Central memory CD8-positive, alpha-beta T cell (primary cell): Measurements from ENCODE around the gene ARHGAP26.

ENCODE experiments used
- ATAC-seq: fragments of 150-1000 bp; cut with Tn5 transposase; replicated peaks from 2 replicates; pipeline ENCODE4 v1.10.0; 2022; ENCODE audit warnings: mild to moderate bottlenecking, moderate FRiP score, moderate number of reproducible peaks; ENCODE audit not compliant: poor library complexity, severe bottlenecking; ENCODE audit errors: extremely low read depth
- DNase-seq, 2 donors: peaks; one replicate each; pipeline ENCODE4 v3.0.0; 2021; ENCODE audit warnings: low spot score in 2 of 2
- H3K27ac Mint-ChIP-seq: one replicate; pipeline ENCODE4 v1.8.0; 2022; ENCODE audit warnings: low read depth, mild to moderate bottlenecking, moderate library complexity, mixed read lengths
- H3K27me3 Mint-ChIP-seq: one replicate; pipeline ENCODE4 v1.8.0; 2022; ENCODE audit warnings: mixed read lengths
- H3K36me3 Mint-ChIP-seq: one replicate; pipeline ENCODE4 v1.8.0; 2022; ENCODE audit warnings: mild to moderate bottlenecking, moderate library complexity, mixed read lengths; ENCODE audit not compliant: insufficient read depth
- H3K4me1 Mint-ChIP-seq: one replicate; pipeline ENCODE4 v1.8.0; 2022; ENCODE audit warnings: mixed read lengths
- H3K4me3 Mint-ChIP-seq: one replicate; pipeline ENCODE4 v1.8.0; 2022; ENCODE audit warnings: mild to moderate bottlenecking, moderate library complexity, mixed read lengths
- H3K9me3 Mint-ChIP-seq: one replicate; pipeline ENCODE4 v1.8.0; 2022; ENCODE audit warnings: mixed read lengths

ARHGAP26 gene

DNA sequence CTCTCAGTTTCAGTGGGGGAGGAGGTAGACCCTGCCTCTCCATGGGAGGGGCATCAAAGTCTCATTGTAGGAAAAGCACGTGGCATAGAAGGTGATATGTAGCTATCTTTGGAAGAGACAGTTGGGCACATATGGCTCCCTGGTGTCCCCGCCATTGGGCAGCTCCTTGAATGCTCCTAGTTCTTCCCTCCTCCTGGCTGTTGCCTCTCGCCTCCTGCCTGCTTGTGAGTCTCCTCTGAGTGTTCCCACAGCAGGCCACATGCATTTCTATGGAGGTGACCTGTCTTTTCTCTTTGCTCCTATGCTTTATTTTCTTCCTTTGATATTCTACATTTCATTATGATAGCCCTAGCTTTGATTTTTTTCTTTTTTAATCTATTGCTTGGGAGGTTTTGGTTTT is 138.5 kb downstream of the ARHGAP26 start:
- Mint-ChIP-seq H3K4me3 (no peak overlapping the region), H3K36me3 (peaks cover 69% of the 10 kb centered on the region), H3K27ac (peak overlapping the region; percentile 82), H3K4me1 (peaks cover 8% of the 10 kb centered on the region), H3K9me3 (no peaks in the 10 kb centered on the region), H3K27me3 (no peaks in the 10 kb centered on the region)
- no peak for DNase-seq
- no peak for ATAC-seq

DNA sequence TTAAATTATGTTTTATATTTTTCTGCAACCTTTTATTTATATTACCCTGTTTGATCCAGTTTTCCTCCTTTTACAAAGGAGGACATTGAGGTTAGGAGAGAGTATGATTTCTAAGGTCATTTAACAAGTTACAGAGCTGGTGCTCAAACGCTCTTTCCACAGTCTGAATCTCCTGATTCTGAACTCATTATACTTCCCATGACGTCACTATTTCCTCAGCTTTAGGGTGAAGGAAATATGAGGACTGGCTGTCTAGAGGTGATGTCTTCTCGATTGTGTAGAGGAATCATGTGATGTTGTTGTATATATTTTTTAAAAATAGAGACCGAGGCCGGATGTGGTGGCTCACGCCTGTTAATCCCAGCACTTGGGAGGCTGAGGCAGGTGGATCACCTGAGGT is 140.0 kb downstream of the ARHGAP26 start:
- no peak overlapping the region for H3K4me3 Mint-ChIP-seq
- no peaks in the 10 kb centered on the region for H3K27me3 Mint-ChIP-seq
- H3K27ac Mint-ChIP-seq, result peak overlapping the region; percentile 82
- H3K9me3 Mint-ChIP-seq, result no peaks in the 10 kb centered on the region
- peaks cover 8% of the 10 kb centered on the region for H3K4me1 Mint-ChIP-seq
- peaks cover 62% of the 10 kb centered on the region for H3K36me3 Mint-ChIP-seq
- DNase-seq (no peak), ATAC-seq (no peak)

DNA sequence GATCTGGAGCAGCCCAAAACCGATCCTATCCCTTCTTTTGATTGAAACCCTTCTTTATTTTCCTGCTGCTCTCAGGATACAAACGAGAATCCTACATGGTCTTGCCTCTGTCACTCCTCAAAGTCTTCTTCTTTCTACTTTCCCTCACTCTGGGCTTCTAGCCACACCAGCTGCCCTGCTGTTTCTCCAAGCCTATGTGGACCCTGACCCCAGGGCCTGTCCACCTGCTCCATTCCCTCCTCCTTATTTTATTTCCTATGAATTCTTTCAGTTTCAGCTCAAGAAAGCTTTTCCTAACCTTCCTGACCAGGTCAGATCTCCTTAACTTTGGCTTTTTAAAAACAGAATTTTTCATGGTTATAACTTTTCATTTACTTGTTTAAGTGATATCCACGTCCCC is 141.0 kb downstream of the ARHGAP26 start:
- Mint-ChIP-seq H3K27ac (peak overlapping the region; percentile 86), H3K27me3 (no peaks in the 10 kb centered on the region), H3K4me3 (no peak overlapping the region), H3K9me3 (no peaks in the 10 kb centered on the region), H3K36me3 (peaks cover 64% of the 10 kb centered on the region), H3K4me1 (peaks cover 8% of the 10 kb centered on the region)
- DNase-seq (no peak), ATAC-seq (no peak)

DNA sequence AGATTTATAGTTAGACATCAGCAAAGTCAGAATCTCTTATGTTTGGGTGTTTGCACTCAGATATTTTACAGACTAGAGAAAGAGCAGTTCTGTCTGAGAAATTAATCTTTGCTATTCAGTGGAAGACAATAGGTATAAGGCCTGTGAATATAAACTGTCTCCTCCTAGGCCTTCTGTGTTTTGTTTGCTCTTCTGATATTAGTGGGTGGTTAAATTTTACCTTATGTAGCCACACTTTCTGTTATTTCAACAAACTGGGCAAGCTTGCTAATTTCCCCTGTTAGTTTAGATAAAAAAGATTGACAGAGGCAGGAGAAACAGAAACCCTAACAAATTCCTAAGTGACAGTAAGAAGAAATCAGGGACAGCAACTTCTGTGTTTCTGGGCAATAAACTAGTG is 141.6 kb downstream of the ARHGAP26 start:
- no peaks in the 10 kb centered on the region for H3K27me3 Mint-ChIP-seq
- ATAC-seq (no peak), DNase-seq (no peak)
- peaks cover 8% of the 10 kb centered on the region for H3K4me1 Mint-ChIP-seq
- no peak overlapping the region for H3K4me3 Mint-ChIP-seq
- peaks cover 64% of the 10 kb centered on the region for H3K36me3 Mint-ChIP-seq
- H3K9me3 Mint-ChIP-seq, result no peaks in the 10 kb centered on the region
- H3K27ac Mint-ChIP-seq, result peak overlapping the region; percentile 86

DNA sequence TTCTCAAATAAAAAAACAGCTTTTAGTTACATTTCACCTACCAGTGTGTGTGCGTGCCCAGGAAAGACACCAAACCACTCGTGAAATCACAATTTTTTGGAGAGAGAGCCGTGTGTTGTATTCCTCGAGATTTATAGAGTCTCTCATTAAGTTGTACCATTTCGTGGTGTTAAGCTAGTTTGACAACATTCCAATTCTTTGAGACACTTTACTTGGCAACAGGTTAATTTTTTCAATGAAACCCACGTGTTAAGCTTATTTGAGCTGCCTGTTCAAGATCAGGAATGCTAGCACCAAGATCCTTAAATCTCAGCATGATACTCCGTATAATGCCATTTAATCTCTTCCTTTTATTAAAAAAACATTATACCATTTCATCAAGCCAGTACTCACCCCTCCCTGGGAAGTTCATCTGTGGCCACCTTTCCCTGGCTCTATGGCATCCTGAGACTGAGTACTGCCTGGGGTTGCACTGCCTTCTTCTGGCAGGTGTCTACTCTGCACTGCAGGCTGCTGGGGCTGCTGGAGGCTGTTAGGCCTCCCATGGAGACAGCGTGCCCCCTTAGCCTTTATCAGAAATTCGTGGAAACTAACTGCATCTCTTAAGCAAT is 143.7 kb downstream of the ARHGAP26 start:
- peaks cover 8% of the 10 kb centered on the region for H3K4me1 Mint-ChIP-seq
- no peak overlapping the region for H3K4me3 Mint-ChIP-seq
- H3K9me3 Mint-ChIP-seq, result no peaks in the 10 kb centered on the region
- no peak for ATAC-seq
- DNase-seq, result no peak
- no peaks in the 10 kb centered on the region for H3K27me3 Mint-ChIP-seq
- H3K36me3 Mint-ChIP-seq, result peaks cover 53% of the 10 kb centered on the region
- no peak overlapping the region for H3K27ac Mint-ChIP-seq

DNA sequence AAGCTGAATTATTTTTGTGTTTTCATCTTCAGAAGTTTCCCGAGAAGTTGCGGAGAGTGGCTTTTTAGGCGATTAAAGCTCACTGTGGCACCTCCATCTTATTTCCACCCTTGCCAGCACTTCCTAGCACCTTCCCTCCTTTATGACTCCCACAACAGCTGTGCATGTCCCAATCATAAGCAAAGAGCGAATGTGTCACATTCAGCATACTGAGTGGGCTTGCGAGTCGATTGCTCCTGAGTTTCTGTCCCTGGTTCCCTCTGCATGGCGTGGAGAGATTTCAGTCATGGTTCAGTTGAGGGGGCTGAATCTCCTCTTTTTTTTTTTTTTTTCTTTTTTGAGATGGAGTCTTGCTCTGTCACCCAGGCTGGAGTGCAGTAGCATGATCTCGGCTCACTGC is 144.9 kb downstream of the ARHGAP26 start:
- H3K4me1 Mint-ChIP-seq, result peaks cover 8% of the 10 kb centered on the region
- peaks cover 45% of the 10 kb centered on the region for H3K36me3 Mint-ChIP-seq
- DNase-seq, result no peak
- H3K27me3 Mint-ChIP-seq, result no peaks in the 10 kb centered on the region
- ATAC-seq, result no peak
- no peak overlapping the region for H3K4me3 Mint-ChIP-seq
- no peaks in the 10 kb centered on the region for H3K9me3 Mint-ChIP-seq
- H3K27ac Mint-ChIP-seq, result no peak overlapping the region

DNA sequence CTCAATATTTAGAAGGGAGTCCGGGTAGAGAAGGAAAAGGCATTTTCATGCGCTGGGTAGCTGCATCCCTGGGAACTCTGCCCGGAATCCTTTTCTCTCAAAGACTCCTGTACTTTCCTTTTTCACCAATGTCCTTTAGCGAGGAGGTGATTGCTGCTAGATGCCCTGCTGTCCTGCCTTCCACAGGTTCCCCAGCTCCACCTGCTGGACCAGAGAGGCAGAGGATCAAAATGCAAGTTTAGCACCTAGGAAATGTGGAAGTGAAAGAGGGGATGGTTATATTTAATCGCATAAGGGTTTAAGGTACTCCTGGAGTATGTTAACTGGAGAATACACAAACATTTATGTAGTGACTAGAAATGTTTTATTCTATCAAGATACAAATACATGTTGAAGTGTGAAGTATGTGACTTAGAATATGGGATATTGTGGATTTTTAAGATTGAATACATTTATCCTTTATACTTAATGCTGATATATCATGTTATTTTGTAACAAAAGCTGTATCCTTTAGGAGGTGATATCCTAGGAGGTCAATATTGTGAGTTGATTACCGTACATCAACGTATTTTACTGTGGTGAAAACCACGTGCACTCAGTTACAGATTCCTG is 145.7 kb downstream of the ARHGAP26 start:
- Mint-ChIP-seq H3K27me3 (no peaks in the 10 kb centered on the region), H3K9me3 (no peaks in the 10 kb centered on the region), H3K27ac (no peak overlapping the region), H3K36me3 (peaks cover 43% of the 10 kb centered on the region), H3K4me1 (peaks cover 8% of the 10 kb centered on the region), H3K4me3 (no peak overlapping the region)
- DNase-seq, result no peak
- no peak for ATAC-seq

DNA sequence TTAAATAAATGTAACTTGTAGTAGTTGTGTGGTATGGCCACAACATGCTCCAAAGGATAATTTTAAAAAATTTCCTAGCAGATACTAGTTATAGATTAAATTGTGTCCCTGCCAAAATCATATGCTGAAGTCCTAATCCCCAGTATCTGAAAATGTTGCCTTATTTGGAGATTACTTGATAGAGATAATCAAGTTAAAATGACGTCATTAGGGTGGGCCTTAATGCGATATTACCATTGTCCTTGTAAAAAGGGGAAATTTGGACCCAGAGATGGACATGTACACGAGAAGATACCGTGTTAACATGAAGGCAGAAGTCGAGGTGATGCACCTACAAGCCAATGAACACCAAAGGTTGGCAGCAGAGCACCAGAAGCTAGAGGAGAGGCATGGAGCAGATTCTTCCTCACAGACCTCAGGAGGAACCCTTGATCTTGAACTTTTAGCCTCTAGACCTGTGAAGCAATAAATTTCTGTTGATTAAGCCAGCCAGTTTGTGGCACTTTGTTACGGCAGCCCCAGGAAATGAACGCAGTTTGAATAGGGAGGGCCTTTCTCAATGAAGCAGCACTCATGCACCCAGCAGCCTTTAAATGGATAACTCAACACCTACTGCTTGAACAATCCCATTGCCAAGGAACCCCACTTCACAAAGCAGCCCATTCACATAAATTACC is 148.9 kb downstream of the ARHGAP26 start:
- no peak for ATAC-seq
- Mint-ChIP-seq H3K36me3 (peaks cover 25% of the 10 kb centered on the region), H3K27ac (peak overlapping the region; percentile 51), H3K4me3 (no peak overlapping the region), H3K9me3 (no peaks in the 10 kb centered on the region), H3K4me1 (peaks cover 15% of the 10 kb centered on the region), H3K27me3 (no peaks in the 10 kb centered on the region)
- DNase-seq, result no peak

DNA sequence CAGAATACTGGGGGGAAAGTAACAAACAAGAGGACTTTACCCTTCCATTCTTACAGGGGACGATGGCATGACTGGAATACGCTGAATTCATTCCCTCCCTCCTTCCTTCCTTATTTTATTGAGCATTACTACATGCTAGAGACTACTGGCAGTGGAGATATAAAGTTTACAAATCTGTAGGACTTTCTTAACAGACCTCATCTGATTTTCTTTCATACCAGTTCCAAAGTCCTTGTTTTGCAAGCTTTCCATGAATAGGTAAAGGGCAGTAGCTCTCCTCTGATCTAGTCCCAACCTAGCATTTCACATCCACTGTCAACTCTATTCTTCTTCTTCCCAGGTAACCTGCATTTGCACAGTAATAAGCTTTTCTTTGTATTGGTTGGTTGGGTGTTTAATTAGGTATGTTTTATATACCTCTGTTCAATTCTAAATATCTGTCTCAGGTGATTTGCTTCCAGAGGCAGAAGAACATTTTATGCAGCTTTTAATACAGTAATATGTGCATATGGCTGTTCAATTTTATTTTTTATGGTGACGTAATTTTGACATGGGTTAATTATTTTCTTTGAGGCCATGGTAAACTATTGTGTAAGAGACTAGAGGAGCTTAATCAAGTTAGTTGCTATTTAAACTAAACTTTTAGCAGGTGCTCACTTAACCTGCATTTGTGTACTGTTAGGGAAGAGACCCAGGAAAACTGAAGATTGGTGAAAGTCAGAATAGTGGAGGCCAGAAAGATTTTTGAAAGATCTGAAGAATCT is 150.9 kb downstream of the ARHGAP26 start:
- Mint-ChIP-seq H3K27ac (peak overlapping the region; percentile 71), H3K4me3 (no peak overlapping the region), H3K27me3 (no peaks in the 10 kb centered on the region), H3K9me3 (no peaks in the 10 kb centered on the region), H3K4me1 (peaks cover 35% of the 10 kb centered on the region), H3K36me3 (peaks cover 21% of the 10 kb centered on the region)
- DNase-seq, result no peak
- ATAC-seq, result no peak

DNA sequence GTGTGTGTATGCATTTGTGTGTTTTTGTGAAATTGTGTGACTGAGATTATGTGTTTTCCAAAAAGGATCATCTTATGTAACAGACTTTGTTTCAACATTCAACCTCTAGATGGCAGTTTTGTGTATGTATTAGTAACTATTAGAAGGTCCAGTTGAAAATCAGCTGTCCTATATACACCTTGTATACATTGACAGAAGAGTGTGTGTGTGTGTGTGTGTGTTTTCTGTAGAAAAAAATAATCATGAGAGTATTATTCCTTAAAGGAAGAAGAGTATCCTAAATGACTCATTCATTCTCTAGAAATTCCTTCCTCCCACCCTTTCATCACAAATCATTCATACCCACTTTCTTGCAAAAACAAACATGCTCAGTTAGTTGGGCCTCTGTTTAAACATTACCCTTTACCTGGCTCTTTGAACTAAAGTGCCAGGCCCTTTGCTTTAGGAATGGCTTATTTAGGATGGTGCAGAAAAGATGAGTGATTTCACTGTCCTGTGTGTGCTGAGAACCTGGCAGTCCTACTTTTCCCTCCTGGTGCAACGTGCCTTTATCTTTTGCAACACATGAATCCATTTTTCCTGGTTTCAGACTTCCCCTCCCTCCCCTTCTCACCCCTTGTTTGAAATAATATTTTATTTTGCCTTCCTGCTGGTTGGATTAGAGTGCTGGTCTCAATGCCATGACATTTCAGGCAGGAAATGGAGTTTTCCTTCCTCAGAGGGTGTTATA is 152.2 kb downstream of the ARHGAP26 start:
- H3K36me3 Mint-ChIP-seq, result peaks cover 19% of the 10 kb centered on the region
- ATAC-seq, result no peak
- H3K4me3 Mint-ChIP-seq, result no peak overlapping the region
- H3K27ac Mint-ChIP-seq, result peak overlapping the region; percentile 80
- DNase-seq, result no peak
- H3K27me3 Mint-ChIP-seq, result no peaks in the 10 kb centered on the region
- no peaks in the 10 kb centered on the region for H3K9me3 Mint-ChIP-seq
- H3K4me1 Mint-ChIP-seq, result peaks cover 48% of the 10 kb centered on the region

DNA sequence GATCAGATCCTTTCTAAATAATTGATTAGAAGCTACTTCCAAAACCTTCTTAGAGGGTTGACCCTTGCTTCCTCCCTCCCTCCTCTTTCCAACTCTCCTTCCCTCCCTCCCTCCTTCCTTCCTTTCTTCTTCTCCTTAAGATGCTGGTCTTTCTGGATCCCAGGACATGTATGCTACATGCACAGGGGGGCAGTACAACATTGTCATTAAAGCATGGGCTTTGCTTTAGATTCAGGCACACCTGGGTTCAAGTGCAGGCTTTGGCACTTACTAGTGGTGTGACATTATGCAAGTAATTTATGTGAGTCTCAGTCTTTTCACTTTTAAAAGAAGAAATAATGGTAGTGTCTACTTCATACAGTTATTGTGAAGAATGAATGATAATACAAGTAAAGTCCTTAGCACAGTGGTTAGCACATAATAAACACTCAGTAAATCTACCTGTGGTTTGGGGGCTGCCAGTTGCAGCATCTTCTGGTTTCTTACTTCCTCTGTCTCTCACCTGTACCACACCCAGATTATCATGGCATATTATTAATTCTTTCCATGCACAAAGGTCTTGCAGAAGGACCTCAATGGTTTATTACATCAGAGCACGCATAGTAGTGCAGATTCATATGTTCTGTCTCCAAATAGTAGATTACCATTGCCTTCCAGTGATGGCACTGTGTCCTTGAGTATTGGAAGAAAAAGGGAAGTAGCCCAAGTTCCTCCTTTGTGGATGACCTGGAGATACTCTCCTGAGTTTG is 154.1 kb downstream of the ARHGAP26 start:
- ATAC-seq, result peak; percentile 64

DNA sequence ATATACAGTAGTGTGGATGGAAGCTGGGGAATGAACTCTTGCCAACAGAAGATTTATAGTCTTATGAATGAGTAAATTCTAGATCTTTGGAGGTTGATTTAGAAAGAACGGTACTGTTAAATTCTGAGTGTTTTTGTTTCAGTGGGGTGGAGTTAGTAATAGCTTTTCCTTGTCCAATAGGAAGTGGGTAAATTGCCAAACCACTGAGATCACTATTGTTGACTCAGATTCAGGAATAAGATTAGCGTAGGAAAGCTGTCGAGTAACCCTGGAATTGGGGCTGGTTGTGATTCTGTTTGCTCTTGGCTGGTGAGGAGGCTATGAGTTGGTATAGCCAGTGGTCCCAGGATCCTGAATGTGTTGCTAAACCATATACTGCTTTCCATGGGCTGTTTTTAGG is 155.6 kb downstream of the ARHGAP26 start:
- Mint-ChIP-seq H3K4me3 (no peak overlapping the region), H3K4me1 (peaks cover 72% of the 10 kb centered on the region), H3K27ac (peak overlapping the region; percentile 83), H3K27me3 (no peaks in the 10 kb centered on the region), H3K36me3 (peaks cover 22% of the 10 kb centered on the region), H3K9me3 (no peaks in the 10 kb centered on the region)
- no peak for DNase-seq
- ATAC-seq, result no peak

More for the DNA sequence above, 154.1 kb downstream of the ARHGAP26 start:
- peaks cover 19% of the 10 kb centered on the region for H3K36me3 Mint-ChIP-seq
- H3K27me3 Mint-ChIP-seq, result no peaks in the 10 kb centered on the region
- H3K4me3 Mint-ChIP-seq, result no peak overlapping the region
- H3K9me3 Mint-ChIP-seq, result no peaks in the 10 kb centered on the region
- H3K27ac Mint-ChIP-seq, result peak overlapping the region; percentile 83
- peaks cover 57% of the 10 kb centered on the region for H3K4me1 Mint-ChIP-seq
- DNase-seq, result no peak
